ENCODE measurements around the gene PLCB3.

The PLCB3 gene

GRCh38 chr11:64203421-64204079, 47.8 kb upstream of the PLCB3 start:
- no peaks in the 10 kb centered on the region for H3K9me2 ChIP-seq (ENCODE audit: low read depth, low read length)
- H4K20me1 ChIP-seq (ENCODE audit: insufficient read depth, low read length): no peaks in the 10 kb centered on the region
- H3K4me1 ChIP-seq (ENCODE audit: insufficient read depth, low read length, severe bottlenecking): peaks cover 34% of the 10 kb centered on the region
- peaks cover 76% of the 10 kb centered on the region for H3K36me3 ChIP-seq (ENCODE audit: insufficient read depth, low read length)
- H3F3A ChIP-seq (ENCODE audit: insufficient read depth, low read length): no peaks in the 10 kb centered on the region
- no peak overlapping the region for H3K9ac ChIP-seq (ENCODE audit: low read length)
- no peak overlapping the region for H3K4me2 ChIP-seq (ENCODE audit: low read length)
- H3K4me3 ChIP-seq (ENCODE audit: low read depth, low read length, poor library complexity, severe bottlenecking): no peak overlapping the region
- H3K27me3 ChIP-seq (ENCODE audit: insufficient read depth, low read length): no peaks in the 10 kb centered on the region
- TF ChIP-seq CTCF (IDR thresholded peaks at IDR 0.05; ENCODE audit: low read length) (no peak), EZH2 (IDR thresholded peaks at IDR 0.05; ENCODE audit: borderline replicate concordance, low read length) (no peak)
- no peaks in the 10 kb centered on the region for H3K79me2 ChIP-seq (ENCODE audit: insufficient read depth, low read length)
- H3K27ac ChIP-seq (ENCODE audit: low read depth, low read length, poor library complexity, severe bottlenecking): no peak overlapping the region
- no peak overlapping the region for H2AFZ ChIP-seq (ENCODE audit: low read length)
- no peaks in the 10 kb centered on the region for H3K9me3 ChIP-seq (ENCODE audit: low read length)

- H4K20me1 ChIP-seq (ENCODE audit: insufficient read depth, low read length): no peaks in the 10 kb centered on the region
- H3K9me2 ChIP-seq (ENCODE audit: low read depth, low read length): no peaks in the 10 kb centered on the region
- no peak overlapping the region for H2AFZ ChIP-seq (ENCODE audit: low read length)
- peaks cover 76% of the 10 kb centered on the region for H3K36me3 ChIP-seq (ENCODE audit: insufficient read depth, low read length)
- H3F3A ChIP-seq (ENCODE audit: insufficient read depth, low read length): no peaks in the 10 kb centered on the region
- no peaks in the 10 kb centered on the region for H3K9me3 ChIP-seq (ENCODE audit: low read length)
- no peaks in the 10 kb centered on the region for H3K79me2 ChIP-seq (ENCODE audit: insufficient read depth, low read length)
- H3K4me1 ChIP-seq (ENCODE audit: insufficient read depth, low read length, severe bottlenecking): peaks cover 39% of the 10 kb centered on the region
- no peak overlapping the region for H3K9ac ChIP-seq (ENCODE audit: low read length)
- H3K4me3 ChIP-seq (ENCODE audit: low read depth, low read length, poor library complexity, severe bottlenecking): no peak overlapping the region
- H3K4me2 ChIP-seq (ENCODE audit: low read length): no peak overlapping the region
- H3K27ac ChIP-seq (ENCODE audit: low read depth, low read length, poor library complexity, severe bottlenecking): no peak overlapping the region
- TF ChIP-seq CTCF (IDR thresholded peaks at IDR 0.05; ENCODE audit: low read length) (no peak), EZH2 (IDR thresholded peaks at IDR 0.05; ENCODE audit: borderline replicate concordance, low read length) (no peak)
- H3K27me3 ChIP-seq (ENCODE audit: insufficient read depth, low read length): no peaks in the 10 kb centered on the region
Measured at GRCh38 chr11:64204080-64204440, 47.3 kb upstream of the PLCB3 start.

- H3K9ac ChIP-seq (ENCODE audit: low read length): no peak overlapping the region
- H3K4me2 ChIP-seq (ENCODE audit: low read length): no peak overlapping the region
- H3K36me3 ChIP-seq (ENCODE audit: insufficient read depth, low read length): peaks cover 73% of the 10 kb centered on the region
- H3K9me3 ChIP-seq (ENCODE audit: low read length): no peaks in the 10 kb centered on the region
- H3K79me2 ChIP-seq (ENCODE audit: insufficient read depth, low read length): no peaks in the 10 kb centered on the region
- peak overlapping the region; percentile 82 for H3K27ac ChIP-seq (ENCODE audit: low read depth, low read length, poor library complexity, severe bottlenecking)
- no peak overlapping the region for H2AFZ ChIP-seq (ENCODE audit: low read length)
- no peak overlapping the region for H3K4me3 ChIP-seq (ENCODE audit: low read depth, low read length, poor library complexity, severe bottlenecking)
- TF ChIP-seq CTCF (IDR thresholded peaks at IDR 0.05; ENCODE audit: low read length) (peak; percentile 86), EZH2 (IDR thresholded peaks at IDR 0.05; ENCODE audit: borderline replicate concordance, low read length) (no peak)
- no peaks in the 10 kb centered on the region for H3F3A ChIP-seq (ENCODE audit: insufficient read depth, low read length)
- H4K20me1 ChIP-seq (ENCODE audit: insufficient read depth, low read length): no peaks in the 10 kb centered on the region
- no peaks in the 10 kb centered on the region for H3K9me2 ChIP-seq (ENCODE audit: low read depth, low read length)
- no peaks in the 10 kb centered on the region for H3K27me3 ChIP-seq (ENCODE audit: insufficient read depth, low read length)
- H3K4me1 ChIP-seq (ENCODE audit: insufficient read depth, low read length, severe bottlenecking): peaks cover 41% of the 10 kb centered on the region
Measured at GRCh38 chr11:64204464-64204989, 46.8 kb upstream of the PLCB3 start.

Data from OCI-LY1 (cell line).